Stimulated activated CD4-positive, alpha-beta T cell treated with anti-CD3 and anti-CD28 coated beads, Interleukin-1b, Interleukin-23, amount 100 ng/mL, for 1 hour (primary cell): ENCODE measurements around the gene PAK1.
A peak's percentile ranks its signal among the peaks of the same experiment; 100 is the strongest.

Experiments
- DNase-seq, 2 donors: peaks; one replicate each; pipeline ENCODE4 v3.0.0-alpha.2; 2020; ENCODE audit warnings: low read depth in 2 of 2

The PAK1 gene

DNA sequence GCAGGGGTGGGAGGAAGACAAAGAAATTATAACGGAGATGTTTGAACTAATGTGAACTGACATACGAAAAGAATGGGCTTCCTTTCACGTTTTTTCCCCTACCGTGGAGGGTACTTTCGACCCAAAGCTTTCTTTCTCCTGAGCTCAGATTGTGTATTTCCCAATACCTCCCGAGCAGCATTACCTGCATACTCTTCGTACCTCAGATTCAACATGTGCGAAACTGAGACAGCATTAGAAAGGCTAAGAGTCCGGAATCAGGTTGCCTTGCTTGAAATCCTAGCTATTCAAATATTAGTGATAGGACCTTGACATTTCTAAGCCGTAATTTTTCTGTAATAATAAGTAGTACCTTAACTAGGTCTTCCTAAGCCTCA lies 778 bp upstream of the PAK1 start:
- DNase-seq, result no peak

- peak; percentile 11 to 20 for DNase-seq
These were observed 698 bp downstream of the PAK1 start for GRCh38 chr11:77472991-77473800.

DNA sequence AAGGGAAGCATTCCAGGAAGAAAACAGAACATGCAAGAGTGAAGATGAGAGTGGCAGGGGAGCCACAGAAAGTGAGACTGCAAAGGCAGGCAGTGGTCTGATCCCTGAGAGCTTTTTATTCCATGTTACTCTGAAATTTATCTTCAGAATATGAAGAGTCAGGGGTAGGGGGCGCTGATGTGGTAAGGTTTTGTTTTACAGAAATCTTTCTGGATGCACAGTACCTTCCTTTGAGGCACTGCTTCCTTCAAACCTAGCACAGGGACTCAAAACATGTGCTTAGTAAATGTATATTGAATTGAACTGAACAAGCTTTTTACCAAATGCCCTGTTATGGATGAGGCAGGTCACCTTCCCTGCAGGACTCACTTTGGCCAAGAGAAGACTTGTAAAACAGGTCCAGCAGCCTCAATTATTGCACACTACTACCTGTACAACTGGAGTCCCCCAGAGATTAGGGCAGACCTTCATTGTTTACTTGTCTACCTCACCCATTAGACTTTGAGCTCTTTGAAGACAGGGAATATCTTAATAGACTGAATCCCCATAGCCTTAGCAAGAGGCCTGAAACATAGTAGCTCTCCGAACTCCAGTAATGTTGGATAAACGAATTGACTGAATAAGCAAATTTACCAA lies 2.2 kb downstream of the PAK1 start:
- no peak for DNase-seq

- DNase-seq, result no peak
These were observed 2.9 kb downstream of the PAK1 start for GRCh38 chr11:77470971-77471370.

- no peak for DNase-seq
These were observed 3.4 kb downstream of the PAK1 start for GRCh38 chr11:77470504-77470903.

DNA sequence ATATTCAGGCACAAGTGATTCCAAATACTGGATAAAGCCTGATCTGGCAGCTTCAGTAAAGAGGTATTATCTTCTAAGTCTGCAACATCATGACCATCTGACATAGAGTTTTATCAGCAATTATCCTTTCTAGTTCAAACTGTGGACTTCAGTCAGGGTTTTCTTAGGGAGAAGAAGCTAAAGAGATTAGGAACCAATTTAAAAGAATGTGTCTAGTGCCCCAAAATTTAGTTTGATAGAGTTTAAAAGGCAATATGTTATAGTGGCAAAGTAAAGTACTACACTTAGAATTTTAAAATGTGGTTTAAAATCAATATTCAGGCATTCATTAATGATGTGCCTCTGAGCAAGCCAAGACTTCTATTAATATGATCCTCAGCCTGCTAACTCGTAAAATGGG lies 5.4 kb downstream of the PAK1 start:
- DNase-seq, result no peak

GRCh38 chr11:77467993-77468392 lies 5.9 kb downstream of the PAK1 start:
- DNase-seq, result no peak

DNA sequence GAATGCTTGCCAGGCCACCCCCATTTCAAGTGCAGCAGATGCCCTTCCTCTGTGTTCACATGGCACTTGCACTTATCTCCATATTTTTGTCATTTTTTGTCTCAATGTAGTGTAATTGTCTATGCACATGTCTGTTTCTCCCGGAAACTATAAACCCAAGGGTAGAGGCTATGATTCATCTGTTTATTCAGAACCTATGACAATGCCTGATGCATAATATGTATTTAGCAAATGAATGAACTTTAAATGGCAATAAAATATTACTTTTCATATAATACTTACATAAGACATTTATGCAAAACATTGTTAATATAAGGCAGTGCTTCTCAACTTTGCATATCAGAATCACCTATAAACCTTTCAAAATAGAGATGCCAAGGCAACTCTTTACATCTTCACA lies 6.7 kb downstream of the PAK1 start:
- DNase-seq, result no peak

GRCh38 chr11:77457340-77457739 lies 16.6 kb downstream of the PAK1 start:
- DNase-seq, result no peak

DNA sequence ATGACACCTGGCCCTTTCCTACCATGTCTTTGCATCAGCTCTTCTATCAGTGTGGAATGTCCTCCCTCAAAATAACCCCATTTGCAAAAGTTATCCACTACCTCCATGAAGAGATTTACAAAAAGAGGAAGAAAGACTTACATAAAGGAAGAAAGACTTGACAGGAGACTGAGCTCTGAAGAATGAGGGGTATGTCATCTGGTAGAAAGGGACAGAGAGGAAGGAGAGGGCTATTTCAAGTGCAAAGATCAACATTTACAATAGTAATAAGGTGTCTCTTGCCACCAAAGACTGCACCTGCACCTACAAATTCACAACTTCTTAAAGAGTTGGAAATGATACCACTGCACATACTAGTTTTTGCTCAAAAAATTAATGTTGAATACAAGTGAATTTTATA lies 18.2 kb downstream of the PAK1 start:
- no peak for DNase-seq

DNA sequence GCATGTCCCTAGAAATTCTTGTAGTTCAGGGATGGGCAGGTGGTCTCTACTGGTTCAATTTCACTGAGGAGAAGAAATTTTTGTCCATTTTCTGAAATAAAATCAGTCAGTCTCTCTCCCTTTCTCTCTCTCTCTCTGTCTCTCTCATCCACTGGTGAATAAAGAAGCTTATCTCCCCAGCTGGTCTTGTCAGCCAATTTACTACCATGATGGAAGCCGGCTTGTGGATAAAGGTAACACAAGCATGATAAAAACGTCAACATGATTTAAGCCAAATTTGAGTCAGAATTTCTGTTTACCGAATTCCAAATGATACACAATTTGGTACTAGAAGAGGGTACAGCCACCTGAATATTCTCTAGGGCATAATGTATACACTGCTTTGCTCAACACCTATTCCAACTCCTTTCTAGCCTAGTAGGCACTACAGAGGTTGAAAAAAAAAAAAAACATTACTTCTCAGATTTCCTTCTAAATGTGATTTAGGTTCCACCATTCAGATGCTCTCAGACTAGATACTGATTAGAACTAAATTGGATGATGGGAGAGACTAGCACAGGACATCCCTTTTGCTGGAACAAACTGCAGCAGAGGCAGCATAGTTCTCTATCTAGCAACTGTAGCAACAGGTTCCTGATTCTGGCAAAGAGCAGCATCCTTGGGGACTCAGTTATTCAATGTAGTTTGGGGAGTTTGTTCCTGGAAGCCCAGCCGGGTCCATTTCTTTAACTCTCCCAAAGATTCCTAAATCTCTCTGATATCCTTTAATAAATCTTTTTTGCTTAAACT lies 18.8 kb downstream of the PAK1 start:
- no peak for DNase-seq

DNA sequence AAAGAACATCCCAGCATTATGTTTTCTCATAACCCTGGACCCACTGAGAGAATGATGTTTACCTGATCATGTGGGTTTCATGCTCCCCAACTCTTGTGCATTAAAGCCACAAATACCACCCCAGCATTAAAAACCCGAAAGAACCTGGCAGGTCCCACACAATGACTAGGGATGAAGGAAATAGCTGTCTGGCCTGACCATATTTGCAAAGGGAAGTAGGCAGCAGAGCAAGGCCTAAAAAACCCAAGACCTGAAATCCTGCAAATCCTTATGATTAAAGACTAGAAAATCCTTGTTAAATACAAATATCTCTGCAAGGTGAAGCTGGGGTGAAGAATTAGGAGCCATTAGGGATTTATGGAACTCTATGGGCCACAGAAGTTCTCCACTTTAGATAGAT lies 23.7 kb downstream of the PAK1 start:
- no peak for DNase-seq

- no peak for DNase-seq
These were observed 24.1 kb downstream of the PAK1 start for GRCh38 chr11:77449784-77450183.

DNA sequence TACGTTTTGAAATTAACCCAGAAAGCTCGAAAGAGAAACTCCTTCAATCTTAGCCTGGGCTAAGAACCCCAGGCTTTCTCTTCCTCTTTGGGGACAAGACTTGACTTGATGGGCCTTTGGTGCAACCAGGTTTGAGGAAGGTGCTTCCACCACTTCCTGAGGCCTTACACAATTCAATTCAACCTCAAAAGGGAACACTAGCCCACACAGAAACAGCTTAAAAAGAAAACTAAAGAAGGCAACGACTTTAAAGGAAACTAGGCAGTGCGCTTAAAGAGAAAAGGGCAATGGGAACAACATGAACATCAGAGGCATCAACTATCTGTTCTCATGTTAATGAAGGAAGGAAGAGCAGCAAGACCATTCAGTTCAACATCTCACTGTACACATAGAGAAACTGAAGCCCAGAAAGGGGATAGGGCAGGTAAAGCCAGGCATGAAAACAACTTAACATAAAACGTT lies 24.8 kb downstream of the PAK1 start:
- no peak for DNase-seq

DNA sequence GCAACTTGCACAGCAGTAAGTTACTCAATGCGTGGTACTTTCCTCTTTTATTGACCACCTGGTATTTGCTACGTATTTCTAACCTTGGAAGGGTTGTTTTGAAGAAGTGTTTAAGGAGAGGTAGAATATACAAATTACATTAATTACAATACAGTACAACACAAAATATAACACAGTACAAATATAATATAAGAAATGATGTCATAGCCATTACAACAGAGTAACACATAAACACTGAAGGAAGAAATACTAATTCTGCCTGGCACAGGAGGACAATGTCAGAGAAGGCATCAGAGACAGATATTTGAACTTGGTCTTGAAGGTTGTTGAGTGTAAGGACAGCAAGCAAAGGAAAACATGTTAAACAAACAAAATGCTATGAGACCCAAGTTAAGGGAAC lies 25.6 kb downstream of the PAK1 start:
- no peak for DNase-seq

DNA sequence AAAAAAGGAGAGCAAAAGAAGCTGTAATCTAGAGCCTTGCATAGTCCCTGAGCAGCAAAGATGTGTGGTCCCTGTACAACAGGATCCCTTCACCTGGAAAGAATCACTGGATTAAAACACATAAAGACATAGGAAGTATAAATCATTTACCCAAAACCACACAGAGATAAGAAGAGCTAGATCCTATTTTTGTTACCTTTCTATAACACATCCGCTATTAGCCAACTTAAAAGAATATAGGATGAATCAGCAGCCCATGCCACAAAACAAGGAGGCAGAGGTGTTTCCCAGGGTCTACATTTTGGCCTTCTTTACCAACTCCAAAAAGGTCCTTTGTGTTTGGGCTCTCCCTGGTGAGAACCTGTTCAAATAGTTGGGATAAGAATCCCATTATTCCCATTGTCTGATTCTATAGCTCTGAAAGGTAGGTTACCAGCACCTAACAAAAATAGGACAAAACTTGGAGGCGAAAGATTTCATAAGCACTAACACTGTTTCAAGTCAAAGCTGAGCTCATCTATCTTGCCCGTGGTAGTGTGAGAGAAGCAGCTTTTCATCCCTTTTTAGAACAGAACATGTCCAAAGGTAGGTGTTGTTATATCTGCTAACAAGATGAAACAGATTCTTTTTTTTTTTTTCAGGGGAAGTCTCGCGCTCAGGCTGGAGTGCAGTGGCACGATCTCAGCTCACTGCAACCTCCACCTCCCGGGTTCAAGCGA lies 26.8 kb downstream of the PAK1 start:
- DNase-seq, result no peak

GRCh38 chr11:77444261-77444660 lies 29.6 kb downstream of the PAK1 start:
- DNase-seq, result no peak

- no peak for DNase-seq
These were observed 31.4 kb downstream of the PAK1 start for GRCh38 chr11:77442394-77443053.

DNA sequence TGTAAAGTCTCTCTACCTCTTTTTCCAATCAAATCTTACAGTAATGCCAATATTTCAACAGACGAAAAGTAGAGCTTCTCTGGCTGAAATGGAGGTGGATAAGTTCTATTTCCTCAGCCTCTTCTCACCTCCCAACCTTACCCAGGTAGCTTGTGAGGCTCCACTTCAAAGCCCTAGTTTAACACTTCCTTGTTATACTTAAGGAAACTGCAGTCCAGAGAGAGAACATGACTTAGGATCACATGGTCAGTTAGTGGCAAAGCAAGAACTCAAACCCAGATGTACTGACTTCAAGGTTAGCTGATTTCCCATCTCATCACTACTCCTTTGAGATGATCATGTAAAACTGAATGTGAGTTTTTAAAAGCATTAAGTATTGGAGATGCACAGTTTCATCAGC lies 32.5 kb downstream of the PAK1 start:
- no peak for DNase-seq

- DNase-seq, result no peak
These were observed 33.2 kb downstream of the PAK1 start for GRCh38 chr11:77440678-77441077.

DNA sequence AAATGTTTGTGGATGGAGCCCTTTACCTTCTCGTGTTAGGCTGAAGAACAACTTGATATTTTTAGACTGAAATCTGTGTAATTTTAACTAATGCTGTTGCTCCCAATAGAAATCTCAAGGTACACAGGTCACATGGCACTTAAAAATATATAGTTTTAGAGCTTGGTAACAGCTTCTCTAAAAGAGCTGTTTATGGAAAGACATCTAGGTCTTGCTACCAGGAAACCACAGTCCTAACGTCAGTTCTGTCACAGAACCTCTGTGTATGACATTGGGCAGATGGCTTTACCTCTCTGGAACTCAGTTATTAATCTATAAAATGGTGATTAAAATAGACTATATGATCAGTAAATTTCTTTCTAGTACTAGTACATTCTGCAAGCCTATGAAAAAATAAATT lies 35.4 kb downstream of the PAK1 start:
- DNase-seq, result no peak

DNA sequence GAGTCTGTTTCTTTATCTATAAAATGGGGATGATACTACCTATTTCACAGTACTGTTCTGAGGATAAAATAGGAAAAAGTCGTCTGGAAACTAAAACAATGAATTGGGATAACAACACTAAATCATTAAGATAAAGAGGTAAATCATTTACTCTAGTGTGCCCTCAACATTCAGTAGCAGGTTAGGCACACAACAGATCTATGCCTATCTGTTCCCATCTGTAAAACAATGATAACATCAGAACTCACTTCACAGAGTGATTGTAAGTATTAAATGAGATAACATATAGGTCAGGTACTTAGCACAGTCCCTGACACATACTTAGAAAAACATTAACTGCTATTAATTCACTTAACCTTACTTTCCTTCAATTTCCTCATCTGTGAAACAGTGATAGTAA lies 36.9 kb downstream of the PAK1 start:
- DNase-seq, result no peak
